HG03457 (cell line): ENCODE measurements around the gene CDH8.

Experiments
- ATAC-seq: cut with Tn5 transposase; IDR thresholded peaks from one replicate; pipeline ENCODE4 v1.9.1; 2021; ENCODE audit warnings: moderate number of reproducible peaks; ENCODE audit not compliant: unreplicated experiment

The CDH8 gene

GRCh38 chr16:61659936-61660335 lies 376.3 kb downstream of the CDH8 start:
- ATAC-seq = no peak

DNA sequence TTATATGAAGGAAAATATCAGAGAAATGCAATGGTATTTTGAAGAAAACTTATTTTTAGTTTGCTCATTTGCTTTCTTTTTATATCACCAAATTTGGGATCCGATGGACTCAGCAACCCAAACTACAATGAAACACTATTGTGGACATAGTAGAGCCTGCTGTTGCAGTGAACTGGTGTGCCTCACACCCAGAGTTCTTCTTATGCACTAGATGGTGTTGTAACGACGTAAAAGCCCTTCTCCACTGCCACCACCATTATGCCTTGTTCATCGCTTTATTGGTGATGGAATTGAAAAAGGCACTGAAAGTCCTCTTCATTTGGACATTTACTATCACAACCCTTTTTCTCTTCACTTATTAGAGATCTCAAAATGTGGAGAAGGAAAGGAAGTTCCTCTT lies 381.3 kb downstream of the CDH8 start:
- ATAC-seq = no peak

GRCh38 chr16:61653544-61653943 lies 382.7 kb downstream of the CDH8 start:
- no peak for ATAC-seq

DNA sequence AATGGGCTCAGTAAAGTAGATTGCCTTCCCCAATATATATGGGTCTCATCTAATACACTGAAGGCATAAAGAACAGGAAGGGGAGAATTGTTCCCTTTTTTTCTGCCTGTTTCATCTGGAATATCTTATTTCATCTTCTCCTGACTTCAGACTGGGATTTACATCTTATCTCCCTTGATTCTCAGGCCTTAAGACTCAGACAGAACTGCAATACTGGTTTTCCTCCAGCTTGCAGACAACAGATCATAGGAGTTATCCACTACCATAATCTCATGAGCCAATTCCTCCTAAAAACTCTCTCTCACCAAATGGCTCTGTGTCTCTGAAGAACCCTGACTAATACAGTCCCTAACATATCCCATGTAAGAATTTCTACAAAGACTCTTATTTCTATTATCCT lies 390.7 kb downstream of the CDH8 start:
- ATAC-seq = no peak

- ATAC-seq = no peak
Measured at GRCh38 chr16:61644736-61645135, 391.5 kb downstream of the CDH8 start.

DNA sequence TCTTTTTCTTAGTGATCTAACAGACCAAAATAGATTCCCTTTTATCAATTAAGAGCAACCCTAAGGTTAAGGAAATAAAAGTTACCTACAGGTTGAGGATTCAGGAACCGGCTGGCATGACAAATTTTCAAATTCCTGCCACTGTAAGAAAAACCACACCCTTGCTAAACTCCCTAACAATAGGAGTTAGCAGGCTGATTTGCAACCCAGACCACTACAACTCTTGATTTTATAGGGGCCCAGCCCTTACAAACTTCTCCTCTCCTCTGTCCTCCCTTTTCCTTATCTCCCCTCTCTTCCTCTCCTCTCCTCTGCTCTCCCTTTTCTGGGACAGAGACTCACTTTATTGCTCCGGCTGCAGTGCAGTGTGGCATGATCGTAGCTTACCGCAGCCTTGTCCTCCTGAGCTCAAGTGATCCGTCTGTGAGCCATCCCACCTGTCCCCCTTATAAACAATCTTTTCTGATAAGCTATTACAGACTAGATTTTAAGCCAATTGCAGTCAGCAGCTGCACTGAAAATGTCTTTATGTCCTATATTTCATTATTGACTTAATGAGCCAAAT lies 418.9 kb downstream of the CDH8 start:
- ATAC-seq = no peak

- ATAC-seq = no peak
Measured at GRCh38 chr16:61616088-61616487, 420.1 kb downstream of the CDH8 start.

DNA sequence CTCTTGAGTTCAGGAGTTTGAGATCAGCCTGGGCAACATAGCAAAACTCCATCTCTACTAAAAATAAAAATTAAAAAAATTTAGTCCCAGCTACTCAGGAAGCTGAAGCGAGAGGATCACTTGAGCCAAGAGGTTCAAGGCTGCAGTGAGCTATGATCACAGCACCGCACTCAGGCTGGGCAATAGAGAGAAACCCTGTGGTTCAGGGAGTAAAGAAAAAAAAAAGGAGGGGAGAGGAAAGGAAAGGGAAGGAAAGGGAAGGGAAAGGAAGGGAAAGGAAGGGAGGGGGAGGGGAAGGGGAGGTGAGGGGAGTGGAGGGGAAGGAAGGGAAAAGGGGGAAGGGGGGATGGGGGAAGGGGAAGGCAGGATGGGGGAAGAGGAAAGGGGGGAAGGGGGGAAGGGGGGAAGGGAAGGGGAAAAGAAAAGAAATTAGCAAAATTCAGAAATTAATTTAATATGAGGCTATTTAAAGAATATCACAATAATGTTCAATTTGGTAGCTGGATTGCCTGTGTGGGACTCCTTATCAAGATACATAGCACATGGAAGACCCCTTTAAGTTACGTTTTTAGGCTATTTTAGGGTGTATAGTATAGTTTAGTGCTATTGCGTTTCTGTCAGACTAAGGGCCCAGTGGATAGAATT lies 424.3 kb downstream of the CDH8 start:
- ATAC-seq = no peak

GRCh38 chr16:61606581-61606980 lies 429.7 kb downstream of the CDH8 start:
- no peak for ATAC-seq
